Neural cell (in vitro differentiated cells): Measurements from ENCODE around the gene SNCB. TPM values are rescaled to one million over a fixed set of nuclear protein-coding genes. Genes with fewer than 3 reads are reported as not detected.

Experiments
- H2AFZ ChIP-seq: fragments of 200-600, 300-800 bp; sonication (generic), shearing (Covaris generic); 2 replicates; pipeline ENCODE4 v1.6.0; 2014; ENCODE audit warnings: low read depth, mild to moderate bottlenecking, antibody characterized with exemption, low read length, moderate library complexity
- H3F3A ChIP-seq: fragments of 200-600 bp; shearing (Covaris generic); 2 replicates; pipeline ENCODE4 v1.6.1; 2016; ENCODE audit warnings: mild to moderate bottlenecking, moderate library complexity, mixed read lengths, antibody characterized with exemption, low read length; ENCODE audit not compliant: insufficient read depth, poor library complexity, severe bottlenecking
- H3K27ac ChIP-seq: fragments of 200-600, 300-800 bp; sonication (generic), shearing (Covaris generic); 2 replicates; pipeline ENCODE4 v1.5.1; 2014; ENCODE audit warnings: mild to moderate bottlenecking, low read length, moderate library complexity
- H3K27me3 ChIP-seq: fragments of 300-800, 200-600 bp; sonication (generic), shearing (Covaris generic); 2 replicates; pipeline ENCODE4 v1.6.0; 2014; ENCODE audit warnings: mild to moderate bottlenecking, low read depth, low read length, moderate library complexity; ENCODE audit not compliant: insufficient read depth
- H3K36me3 ChIP-seq: fragments of 300-800, 200-600 bp; sonication (generic), shearing (Covaris generic); 2 replicates; pipeline ENCODE4 v1.5.1; 2014; ENCODE audit warnings: mild to moderate bottlenecking, antibody characterized with exemption, low read length, moderate library complexity; ENCODE audit not compliant: insufficient read depth
- H3K4me2 ChIP-seq: fragments of 300-800, 200-600 bp; sonication (generic), shearing (Covaris generic); 2 replicates; pipeline ENCODE4 v1.6.0; 2014; ENCODE audit warnings: mild to moderate bottlenecking, low read length
- H3K4me3 ChIP-seq: fragments of 300-800, 200-600 bp; sonication (generic), shearing (Covaris generic); 2 replicates; pipeline ENCODE4 v1.5.1; 2014; ENCODE audit warnings: mild to moderate bottlenecking, low read length, moderate library complexity
- H3K79me2 ChIP-seq: fragments of 200-600 bp; shearing (Covaris generic); replicated peaks from 2 replicates; pipeline ENCODE4 v1.6.0; 2014; ENCODE audit warnings: mild to moderate bottlenecking, low read length, moderate library complexity; ENCODE audit not compliant: insufficient read depth
- H3K9ac ChIP-seq: fragments of 300-800, 200-600 bp; sonication (generic), shearing (Covaris generic); 2 replicates; pipeline ENCODE4 v1.6.1; 2016; ENCODE audit warnings: mild to moderate bottlenecking, low read length, mixed read lengths
- H3K9me2 ChIP-seq: fragments of 200-600 bp; shearing (Covaris generic); 2 replicates; pipeline ENCODE4 v1.6.1; 2016; ENCODE audit warnings: mild to moderate bottlenecking, low read length, mixed read lengths; ENCODE audit not compliant: insufficient read depth
- H3K9me3 ChIP-seq: fragments of 200-600, 300-800 bp; sonication (generic), shearing (Covaris generic); 2 replicates; pipeline ENCODE4 v1.6.1; 2016; ENCODE audit warnings: mild to moderate bottlenecking, mixed run types, low read length, moderate library complexity, mixed read lengths
- H4K20me1 ChIP-seq: fragments of 200-600 bp; shearing (Covaris generic); 2 replicates; pipeline ENCODE4 v1.6.1; 2016; ENCODE audit warnings: mild to moderate bottlenecking, mixed run types; ENCODE audit not compliant: insufficient read depth
- CTCF ChIP-seq: fragments of 450-650 bp; IDR thresholded peaks from 2 replicates; pipeline ENCODE4 v1.5.1; 2014; ENCODE audit warnings: antibody characterized with exemption, mild to moderate bottlenecking, moderate library complexity; ENCODE audit not compliant: poor library complexity, severe bottlenecking
- EP300 ChIP-seq: fragments of 450-650 bp; conservative IDR thresholded peaks from 2 replicates; pipeline ENCODE4 v1.6.1; 2014; ENCODE audit warnings: antibody characterized with exemption, mild to moderate bottlenecking, moderate library complexity; ENCODE audit not compliant: poor library complexity, severe bottlenecking
- EZH2 ChIP-seq: fragments of 200-600, 300-800 bp; shearing (Covaris generic), sonication (generic); IDR thresholded peaks from 2 replicates; pipeline ENCODE4 v1.6.1; 2014; ENCODE audit warnings: antibody characterized with exemption, low read length, borderline replicate concordance, mild to moderate bottlenecking; ENCODE audit not compliant: insufficient read depth, poor library complexity, severe bottlenecking
- MXI1 ChIP-seq: fragments of 450-650 bp; conservative IDR thresholded peaks from 2 replicates; pipeline ENCODE4 v1.6.1; 2014; ENCODE audit warnings: antibody characterized with exemption, mild to moderate bottlenecking; ENCODE audit not compliant: poor library complexity, severe bottlenecking
- POLR2AphosphoS5 ChIP-seq: IDR thresholded peaks from 2 replicates; pipeline ENCODE4 v1.6.1; 2012
- RAD21 ChIP-seq: fragments of 450-650 bp; conservative IDR thresholded peaks from 2 replicates; pipeline ENCODE4 v1.6.1; 2014; ENCODE audit warnings: antibody characterized with exemption, mild to moderate bottlenecking, moderate library complexity
- REST ChIP-seq: IDR thresholded peaks from 2 replicates; pipeline ENCODE4 v1.6.1; 2012; ENCODE audit warnings: borderline replicate concordance
- SMC3 ChIP-seq: fragments of 450-650 bp; conservative IDR thresholded peaks from 2 replicates; pipeline ENCODE4 v1.6.1; 2014; ENCODE audit warnings: antibody characterized with exemption, mild to moderate bottlenecking, moderate library complexity; ENCODE audit not compliant: poor library complexity
- TAF1 ChIP-seq: IDR thresholded peaks from 2 replicates; pipeline ENCODE4 v1.6.1; 2012; ENCODE audit warnings: low read depth
- polyA plus RNA-seq: library from polyadenylated mRNA; depleted of rRNA; stranded (reverse); fragments of >200 nt; gene quantifications from 2 replicates; pipeline ENCODE4 v1.2.3, GENCODE V29; 2014

The SNCB gene
- polyA plus RNA-seq, 1 donor from 2014 or later: 10.1 TPM

- no peak overlapping the region for H3K4me2 ChIP-seq
- H2AFZ ChIP-seq: no peak overlapping the region
- no peaks in the 10 kb centered on the region for H3K9me3 ChIP-seq
- no peak overlapping the region for H3K4me3 ChIP-seq
- no peaks in the 10 kb centered on the region for H4K20me1 ChIP-seq
- TF ChIP-seq CTCF: no peak
- TF ChIP-seq REST: no peak
- no peak for TF ChIP-seq TAF1
- no peak for TF ChIP-seq EZH2
- no peak for TF ChIP-seq RAD21
- no peak for TF ChIP-seq POLR2AphosphoS5
- no peak for TF ChIP-seq MXI1
- no peak for TF ChIP-seq SMC3
- TF ChIP-seq EP300: no peak
- no peaks in the 10 kb centered on the region for H3K27me3 ChIP-seq
- H3F3A ChIP-seq: no peaks in the 10 kb centered on the region
- H3K9ac ChIP-seq: no peak overlapping the region
- H3K79me2 ChIP-seq: peaks cover 9% of the 10 kb centered on the region
- H3K36me3 ChIP-seq: no peaks in the 10 kb centered on the region
- no peak overlapping the region for H3K27ac ChIP-seq
- no peaks in the 10 kb centered on the region for H3K9me2 ChIP-seq
Observed at GRCh38 chr5:176651472-176651980, 21.2 kb upstream of the SNCB start.

GRCh38 chr5:176650354-176650884 is 20.1 kb upstream of the SNCB start:
- Histone ChIP-seq H3K27me3 (no peaks in the 10 kb centered on the region), H3K9ac (no peak overlapping the region), H3K9me2 (no peaks in the 10 kb centered on the region), H3K27ac (no peak overlapping the region), H3K9me3 (no peaks in the 10 kb centered on the region), H3K79me2 (peaks cover 9% of the 10 kb centered on the region), H3K4me2 (no peak overlapping the region), H3K36me3 (no peaks in the 10 kb centered on the region), H3K4me3 (no peak overlapping the region), H3F3A (no peaks in the 10 kb centered on the region), H4K20me1 (no peaks in the 10 kb centered on the region), H2AFZ (no peak overlapping the region)
- TF ChIP-seq REST: no peak
- no peak for TF ChIP-seq SMC3
- no peak for TF ChIP-seq MXI1
- no peak for TF ChIP-seq EP300
- TF ChIP-seq TAF1: no peak
- TF ChIP-seq CTCF: no peak
- TF ChIP-seq POLR2AphosphoS5: no peak
- no peak for TF ChIP-seq EZH2
- TF ChIP-seq RAD21: no peak
